Stimulated activated CD4-positive, alpha-beta T cell treated with anti-CD3 and anti-CD28 coated beads, TNF-alpha, amount 100 ng/mL, for 4 hours (primary cell): ENCODE data around the gene OR6B3.

Experiments
- DNase-seq, 3 experiments: peaks; one replicate each; pipeline ENCODE4 v3.0.0-alpha.2; 2020; ENCODE audit warnings: low read depth in 3 of 3

OR6B3 gene

DNA sequence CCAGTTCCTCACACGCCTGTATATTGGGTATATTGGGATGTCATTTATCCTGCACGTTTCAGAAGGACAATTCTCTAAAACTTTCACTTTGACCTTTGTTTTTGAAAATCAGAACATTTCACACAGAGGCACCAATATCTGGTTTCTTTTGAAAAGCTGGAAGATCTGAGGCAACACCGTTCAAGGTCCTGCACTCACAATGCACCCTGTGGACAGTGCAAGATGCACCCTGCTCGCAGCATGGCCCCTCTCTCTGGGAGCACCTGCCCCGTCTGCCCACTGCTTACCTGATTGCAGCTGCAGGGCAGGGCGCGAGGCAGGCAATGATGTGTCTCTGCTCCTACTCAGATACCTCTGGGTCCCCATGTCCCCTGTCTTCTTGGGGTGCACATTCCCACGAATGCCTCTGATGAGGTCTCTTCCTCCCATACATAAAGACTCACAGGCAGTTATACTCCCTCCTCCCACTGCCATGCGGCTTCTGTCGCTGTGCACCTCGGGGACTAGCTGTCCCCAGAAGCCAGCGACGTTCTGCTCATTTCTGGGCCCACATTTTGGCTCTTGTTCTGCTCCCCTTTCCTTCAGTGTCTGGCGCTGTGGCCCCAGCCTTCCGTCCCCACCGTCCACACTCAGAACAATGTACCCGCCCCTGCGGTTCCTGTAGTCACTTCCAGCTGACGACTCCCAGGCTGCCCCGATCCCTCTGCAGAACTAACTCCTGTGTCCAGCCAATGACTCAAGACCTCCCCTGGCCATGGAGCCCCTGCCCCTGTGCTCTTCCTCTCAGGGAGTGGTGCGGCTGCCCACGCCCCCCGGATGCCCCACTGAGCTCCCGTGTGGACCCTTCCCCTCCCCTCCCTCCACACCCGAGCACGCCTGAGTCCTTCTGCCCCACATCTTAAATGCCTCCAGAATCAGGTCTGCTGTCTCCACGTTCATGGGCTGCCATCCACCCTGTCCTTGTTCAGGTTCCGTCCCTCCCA, at the start of gene OR6B3:
Gene OR6B3 (minus strand): TSS at position 349 of the 983 bp plus-strand sequence.
- no peak for DNase-seq

DNA sequence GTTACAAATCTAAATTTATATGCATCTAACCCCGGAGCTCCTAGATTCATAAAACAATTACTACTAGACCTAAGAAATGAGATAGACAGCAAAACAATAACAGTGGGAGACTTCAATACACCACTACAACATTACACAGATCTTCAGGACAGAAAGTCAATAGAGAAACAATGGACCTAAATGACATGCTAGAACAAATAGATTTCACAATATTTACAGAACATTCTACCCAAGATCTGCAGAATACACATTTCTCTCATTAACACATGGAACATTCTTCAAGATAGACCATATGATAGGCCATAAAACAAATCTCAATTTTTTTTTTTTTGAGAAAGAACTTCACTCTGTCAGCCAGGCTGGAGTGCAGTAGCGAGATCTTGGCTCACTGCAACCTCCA, 45.0 kb upstream of the OR6B3 start:
- no peak for DNase-seq

DNA sequence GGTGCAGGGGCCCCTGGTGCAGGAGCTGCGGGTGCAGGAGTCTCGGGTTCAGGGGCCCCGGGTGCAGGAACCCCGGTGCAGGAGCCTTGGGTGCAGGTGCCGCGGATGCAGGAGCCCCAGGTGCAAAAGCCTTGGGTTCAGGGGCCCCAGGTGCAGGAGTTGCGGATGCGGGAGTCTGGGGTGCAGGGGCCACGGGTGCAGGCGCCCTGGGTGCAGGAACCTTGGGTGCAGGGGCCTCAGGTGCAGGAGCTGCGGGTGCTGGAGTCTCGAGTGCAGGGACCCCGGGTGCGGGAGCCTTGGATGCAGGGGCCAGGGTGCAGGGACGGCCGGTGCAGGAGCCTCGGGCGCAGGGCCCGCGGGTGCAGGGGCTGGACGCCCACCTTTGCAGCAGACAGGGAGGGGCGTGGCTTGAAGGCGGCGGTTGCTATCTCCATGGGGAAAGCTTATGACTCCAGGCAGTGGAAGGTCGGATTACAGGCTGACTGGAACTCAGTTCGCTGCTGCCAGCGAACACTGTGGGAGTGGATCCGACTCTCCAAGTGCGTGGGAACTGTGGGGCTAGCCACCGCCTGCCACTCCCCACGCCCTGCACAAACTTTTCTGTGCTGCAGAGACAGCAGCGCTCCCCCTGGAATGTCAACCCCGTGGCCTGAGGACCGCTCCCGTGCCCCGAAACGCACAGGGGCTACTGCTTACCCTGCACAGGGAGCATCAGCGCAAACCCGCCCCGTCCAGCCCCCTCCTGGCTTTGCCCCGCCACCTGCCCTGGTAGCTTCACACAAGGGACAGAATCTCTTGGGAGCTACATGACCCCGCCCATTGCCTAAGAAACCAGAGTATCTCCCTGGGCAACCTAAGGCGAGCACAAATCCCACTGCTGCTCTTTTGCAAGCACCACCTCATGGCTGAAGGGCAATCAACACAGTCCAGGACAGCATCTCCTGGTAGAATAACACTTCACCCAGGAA, 42.5 kb upstream of the OR6B3 start:
- DNase-seq = no peak

DNA sequence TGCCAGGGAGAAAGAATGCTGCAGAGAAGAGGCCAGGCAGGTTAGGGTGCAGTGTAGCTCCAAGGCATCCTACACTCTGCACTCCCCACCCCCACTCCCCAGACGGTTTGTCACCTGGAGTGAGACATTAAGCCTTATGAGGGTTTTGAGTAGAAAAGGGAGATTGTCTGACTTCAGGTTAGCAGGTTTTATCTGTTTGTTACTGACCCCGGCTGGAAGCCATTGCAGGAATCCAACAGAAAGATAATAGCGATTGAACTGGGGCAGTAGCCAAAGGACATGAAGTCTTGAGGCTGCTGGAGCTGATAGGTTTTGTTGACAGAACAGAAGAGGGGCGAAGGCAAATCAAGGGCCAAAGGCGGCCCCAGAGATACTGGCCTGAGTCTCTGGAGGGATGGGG, 36.0 kb upstream of the OR6B3 start:
- DNase-seq = no peak

DNA sequence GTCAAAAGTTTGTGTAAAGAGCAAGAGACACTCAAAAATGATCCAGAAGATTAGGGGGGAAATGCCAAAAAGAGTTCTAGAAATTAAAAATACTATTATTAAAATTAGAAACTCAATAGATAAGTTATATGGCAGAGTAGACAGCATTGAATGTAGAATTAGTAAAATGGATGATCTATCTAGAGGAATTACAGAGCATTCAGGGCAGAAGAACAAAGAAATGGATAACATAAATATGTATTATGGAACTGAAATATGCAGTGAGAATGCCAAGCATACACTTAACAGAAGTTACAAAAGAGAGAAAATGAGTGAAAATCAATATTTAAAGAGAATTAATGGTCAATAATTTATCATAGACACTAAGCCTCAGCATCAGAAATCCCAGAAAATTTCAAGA, 33.2 kb upstream of the OR6B3 start:
- DNase-seq = no peak

DNA sequence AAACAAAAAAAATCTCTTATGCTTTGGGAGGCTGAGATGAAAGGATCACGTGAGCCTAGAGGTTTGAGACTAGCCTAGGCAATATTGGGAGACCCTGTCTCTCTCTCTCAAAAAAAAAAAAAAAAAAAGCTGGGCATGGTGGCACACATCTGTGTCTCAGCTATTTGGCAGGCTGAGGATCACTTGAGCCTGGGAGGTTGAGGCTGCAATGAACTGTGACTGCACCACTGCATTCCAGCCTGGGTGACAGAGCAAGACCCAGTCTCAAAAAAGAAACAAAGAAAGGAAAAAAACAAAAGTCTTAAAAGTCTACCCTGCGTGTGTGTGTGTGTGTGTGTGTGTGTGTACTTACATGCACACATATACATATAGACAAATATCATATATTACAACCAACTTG, 25.3 kb upstream of the OR6B3 start:
- no peak for DNase-seq

DNA sequence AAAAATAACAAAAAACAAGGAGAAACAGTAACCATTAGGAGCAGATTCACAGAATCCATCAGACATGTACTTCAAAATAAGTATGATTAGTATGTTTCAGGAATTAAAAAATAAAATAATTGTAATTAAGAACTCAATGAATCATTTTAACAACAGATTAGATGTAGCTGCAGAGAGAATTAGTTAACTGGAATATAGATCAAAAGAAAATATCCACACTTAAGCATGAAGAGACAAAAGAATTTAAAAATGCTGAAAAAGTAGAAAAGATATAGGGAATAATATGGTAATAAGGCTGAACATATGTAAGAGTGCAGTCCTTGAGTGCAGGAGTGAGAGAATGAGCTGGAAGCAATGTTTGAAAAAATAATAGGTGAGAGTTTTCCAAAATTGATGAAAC, 24.1 kb upstream of the OR6B3 start:
- no peak for DNase-seq

DNA sequence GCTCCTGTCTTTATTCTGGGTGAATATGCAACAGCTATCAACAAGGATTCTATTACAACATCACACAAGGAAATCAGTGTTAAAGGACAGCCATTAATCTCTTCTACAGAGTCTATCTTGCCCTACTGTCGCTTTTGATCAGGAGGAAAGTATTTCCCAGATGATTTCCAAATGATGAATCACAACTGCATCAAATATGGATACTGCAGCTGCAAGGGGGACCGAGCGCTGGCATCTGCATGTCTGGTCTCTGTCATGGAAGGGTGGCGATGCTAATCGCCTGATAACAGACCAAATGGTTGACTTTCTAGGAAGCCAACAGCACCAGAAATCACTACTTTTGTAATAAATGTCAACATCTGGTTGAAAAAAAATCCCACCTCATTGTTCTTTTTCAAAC, 21.2 kb upstream of the OR6B3 start:
- DNase-seq = no peak

DNA sequence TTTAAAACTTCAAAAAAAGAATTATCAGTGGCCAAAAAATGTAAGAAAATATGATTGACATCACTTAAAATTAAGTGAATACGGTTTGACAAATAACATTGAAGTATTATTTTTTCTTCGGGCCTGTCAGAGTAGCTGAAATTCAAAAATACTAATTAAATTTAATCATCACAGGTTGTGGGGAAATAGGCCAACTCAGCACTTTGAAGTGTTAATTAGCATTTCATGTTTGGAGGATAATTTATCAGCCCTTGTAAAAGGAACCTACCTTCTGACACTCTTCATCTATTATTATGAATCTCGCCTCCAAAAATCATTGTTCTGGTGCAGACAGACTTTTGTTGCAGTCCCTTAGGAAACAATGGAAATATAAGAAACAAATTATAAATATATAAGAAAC, 17.6 kb upstream of the OR6B3 start:
- DNase-seq = no peak

DNA sequence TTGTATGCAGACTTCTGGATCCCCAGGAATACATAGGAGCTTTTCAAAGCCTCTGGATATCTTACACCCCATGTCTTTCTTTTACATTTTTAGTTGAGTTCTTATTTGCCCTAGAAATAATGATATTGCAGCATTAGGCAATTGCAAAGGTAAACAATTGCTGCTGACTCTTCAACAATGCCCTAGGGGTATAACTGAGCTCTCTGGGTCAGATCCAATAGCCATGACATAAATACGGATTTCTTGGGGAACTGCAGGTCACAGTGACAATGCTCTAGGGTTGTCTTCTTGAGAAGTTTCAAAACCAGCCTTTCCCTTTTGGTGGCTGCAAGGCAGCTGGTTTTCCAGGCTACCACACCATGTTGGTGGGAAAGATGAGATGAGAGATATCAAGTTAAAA, 16.5 kb upstream of the OR6B3 start:
- no peak for DNase-seq

DNA sequence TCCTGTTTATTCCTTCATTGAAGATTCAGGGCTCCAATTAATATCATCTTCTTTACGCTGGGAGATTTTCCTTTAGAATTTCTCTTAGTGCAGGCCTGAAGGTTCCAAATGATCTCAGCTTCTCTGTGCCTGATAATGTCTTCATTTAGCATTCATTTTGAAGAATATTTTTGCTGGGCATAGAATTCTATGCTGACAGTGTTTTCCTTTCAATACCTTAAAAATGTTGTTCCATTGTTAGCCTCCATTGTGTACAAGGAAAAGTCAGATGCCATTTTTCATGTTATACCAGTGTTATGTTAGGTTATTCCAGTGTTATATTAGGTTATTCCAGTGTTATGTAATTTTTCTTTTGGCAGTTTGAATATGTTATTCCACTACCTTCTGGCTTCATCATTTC, 14.9 kb upstream of the OR6B3 start:
- no peak for DNase-seq

DNA sequence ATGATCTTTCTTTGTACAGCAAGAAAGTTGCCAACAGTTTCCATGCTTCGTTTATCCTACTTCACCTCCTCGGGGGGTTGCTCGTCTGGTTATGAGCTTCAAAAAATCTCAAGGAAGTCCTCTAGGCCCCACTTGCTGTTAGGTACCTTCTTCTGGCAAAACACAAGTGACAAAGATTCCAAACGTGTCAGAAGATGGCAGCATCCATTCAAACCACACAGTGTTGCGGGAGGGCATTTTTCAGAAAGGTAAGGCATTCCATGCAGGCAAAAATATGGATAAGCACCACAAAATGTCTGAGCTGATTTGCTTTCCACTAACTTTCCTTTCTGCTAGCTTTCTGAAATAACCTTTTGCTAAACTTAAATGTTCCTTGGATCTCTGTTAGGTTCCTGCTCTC, 13.2 kb upstream of the OR6B3 start:
- DNase-seq = no peak

DNA sequence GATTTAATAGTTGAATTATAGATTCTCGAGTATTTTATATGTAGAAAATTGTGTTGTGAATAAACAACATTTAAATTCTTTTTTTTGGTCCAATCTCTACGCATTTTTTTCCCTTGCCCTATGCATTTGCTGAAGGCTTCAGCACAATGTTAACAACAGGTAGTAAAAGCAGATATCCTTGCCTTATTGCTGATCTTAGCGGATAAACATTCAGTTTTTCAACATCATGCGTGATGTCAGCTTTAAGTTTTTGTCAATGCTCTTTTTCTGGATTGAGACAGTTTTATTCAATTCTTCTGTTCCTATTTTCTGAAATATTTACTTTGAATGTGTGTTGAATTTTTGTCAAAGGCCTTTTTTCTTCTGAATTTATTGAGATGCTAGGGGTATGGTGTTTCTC, 11.6 kb upstream of the OR6B3 start:
- no peak for DNase-seq

DNA sequence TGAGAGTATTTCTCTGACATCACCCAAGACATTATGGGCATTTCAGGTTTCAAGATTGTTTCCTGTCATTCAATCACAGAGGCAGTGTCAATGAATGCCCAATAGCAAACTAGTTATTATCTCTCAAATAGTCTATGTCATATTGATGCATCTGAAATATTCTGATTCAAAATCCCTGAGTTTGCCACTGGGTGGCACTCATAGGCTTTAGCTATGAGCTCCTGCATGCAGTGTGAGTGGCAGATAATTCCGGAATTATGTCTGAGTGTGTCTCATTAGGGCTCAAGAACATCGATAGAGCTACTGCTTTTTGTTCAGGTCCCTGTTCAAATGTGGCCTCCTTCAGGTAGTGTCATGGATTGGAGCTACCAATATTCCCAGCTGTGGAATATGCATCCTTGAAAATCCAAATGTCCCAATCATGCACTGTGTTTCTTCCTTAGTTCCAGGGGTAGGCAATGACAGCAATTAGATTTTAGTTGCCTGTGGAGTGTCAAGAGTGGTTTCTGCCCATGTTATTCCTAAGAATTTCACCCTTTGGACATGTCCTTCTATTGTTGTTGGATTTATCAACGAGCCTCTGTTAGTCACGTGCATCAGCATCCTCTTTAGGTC, 7.8 kb upstream of the OR6B3 start:
- DNase-seq = peak in 1 of 3 experiments; percentile 22

DNA sequence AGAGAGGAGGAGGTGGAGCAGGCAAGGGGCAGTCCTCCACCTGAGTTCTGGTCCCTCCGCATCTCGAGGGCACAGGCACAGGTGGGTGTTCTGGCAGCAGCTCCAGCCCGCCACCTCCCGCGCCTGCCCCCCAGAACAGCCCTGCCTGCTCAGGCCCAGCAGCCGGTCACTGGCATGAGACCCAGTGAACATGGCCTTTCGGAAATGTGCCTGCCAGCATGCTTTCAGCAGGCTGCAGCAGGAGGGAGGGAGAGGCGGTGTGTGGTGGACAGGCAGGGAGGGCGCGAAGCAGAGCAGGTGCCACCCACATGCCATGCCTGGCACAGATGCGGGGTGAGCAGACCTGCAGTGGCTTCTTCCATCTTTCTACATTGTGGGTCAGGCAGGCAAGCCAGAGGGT, 3.4 kb upstream of the OR6B3 start:
- DNase-seq = no peak

DNA sequence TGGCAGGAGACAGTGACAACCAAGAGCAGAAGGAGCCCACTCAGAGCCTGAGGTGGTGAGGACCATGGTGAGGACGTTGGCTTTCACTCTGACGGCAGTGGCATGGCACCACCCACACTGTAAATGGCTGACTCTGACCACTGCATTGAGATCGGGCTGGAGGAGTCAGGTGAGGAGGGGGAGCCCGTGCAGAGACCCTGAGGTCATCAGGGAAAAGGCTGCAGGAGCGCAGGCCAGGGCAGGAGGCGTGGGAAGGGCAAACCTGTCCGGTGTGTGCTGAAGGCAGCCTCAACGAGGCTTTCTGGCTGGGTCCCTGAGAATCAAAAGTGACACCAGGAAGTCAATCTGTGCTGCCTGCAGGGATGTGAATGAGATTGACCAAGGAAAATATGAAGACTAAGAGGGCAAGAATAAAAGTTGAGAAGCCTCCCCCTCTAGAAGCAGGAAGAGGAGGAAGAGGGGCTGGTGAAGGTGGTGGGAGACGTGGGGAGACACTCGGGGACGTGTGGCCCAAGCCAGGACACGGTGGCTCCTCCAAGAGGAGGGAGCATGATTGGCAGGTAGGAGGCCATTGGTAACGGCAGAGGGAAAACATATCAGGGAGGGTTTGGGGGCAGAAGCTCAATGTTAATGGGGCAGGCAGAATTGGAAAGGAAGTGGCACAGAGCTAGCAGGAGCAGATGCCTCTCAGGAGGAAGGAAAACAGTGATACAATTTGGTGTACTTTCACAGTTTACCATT, 2.0 kb upstream of the OR6B3 start:
- no peak for DNase-seq

DNA sequence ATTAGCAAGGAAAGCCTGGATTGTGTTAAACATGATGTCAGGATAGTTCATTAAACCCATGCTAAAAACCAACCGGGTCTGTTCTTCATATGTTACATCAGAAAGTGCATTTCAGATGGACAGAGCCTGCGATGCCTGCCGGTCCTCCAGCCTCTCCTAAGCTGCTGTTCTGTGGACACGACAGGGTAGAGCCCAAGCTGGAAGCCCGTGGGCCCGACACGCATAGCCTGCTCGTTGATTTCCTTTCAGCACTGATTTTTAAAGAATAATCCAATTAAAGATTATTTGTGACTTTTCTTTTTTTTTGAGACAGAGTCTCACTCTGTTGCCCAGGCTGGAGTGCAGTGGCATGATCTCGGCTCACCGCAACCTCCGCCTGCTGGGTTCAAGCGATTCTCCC, 797 bp downstream of the OR6B3 start:
- no peak for DNase-seq

DNA sequence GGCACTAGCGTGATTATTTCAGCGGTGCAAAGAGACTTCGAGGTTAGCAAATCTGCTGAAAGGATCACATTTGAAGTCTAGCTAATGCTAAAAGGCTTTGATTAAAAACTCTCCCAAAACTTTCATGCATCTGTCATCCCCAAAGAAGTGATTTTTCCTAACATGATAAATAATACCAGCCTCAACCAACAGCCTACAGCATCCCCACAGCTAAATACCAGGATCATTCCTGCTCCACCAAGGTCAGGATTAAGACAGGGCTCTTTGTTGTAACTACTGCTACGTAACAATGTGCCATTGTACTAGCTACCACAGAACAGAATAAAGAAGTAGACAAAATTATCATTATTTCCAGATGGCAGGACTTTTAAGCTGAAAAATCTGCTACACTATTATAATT, 1.6 kb downstream of the OR6B3 start:
- no peak for DNase-seq

DNA sequence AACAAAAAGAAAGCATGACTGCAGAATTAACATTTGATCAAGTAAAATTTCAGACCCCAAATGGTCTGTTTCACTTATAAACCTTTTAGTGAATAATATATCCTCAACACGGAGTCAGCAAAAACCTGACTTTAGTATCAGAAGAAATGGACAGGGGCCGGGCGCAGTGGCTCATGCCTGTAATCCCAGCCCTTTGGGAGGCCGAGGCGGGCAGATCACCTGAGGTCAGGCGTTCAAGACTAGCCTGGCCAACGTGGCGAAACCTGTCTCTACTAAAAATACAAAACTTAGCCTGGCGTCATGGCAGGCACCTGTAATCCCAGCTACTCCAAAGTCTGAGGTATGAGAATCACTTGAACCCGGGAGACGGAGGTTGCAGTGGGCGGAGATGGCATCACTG, 3.0 kb downstream of the OR6B3 start:
- no peak for DNase-seq

DNA sequence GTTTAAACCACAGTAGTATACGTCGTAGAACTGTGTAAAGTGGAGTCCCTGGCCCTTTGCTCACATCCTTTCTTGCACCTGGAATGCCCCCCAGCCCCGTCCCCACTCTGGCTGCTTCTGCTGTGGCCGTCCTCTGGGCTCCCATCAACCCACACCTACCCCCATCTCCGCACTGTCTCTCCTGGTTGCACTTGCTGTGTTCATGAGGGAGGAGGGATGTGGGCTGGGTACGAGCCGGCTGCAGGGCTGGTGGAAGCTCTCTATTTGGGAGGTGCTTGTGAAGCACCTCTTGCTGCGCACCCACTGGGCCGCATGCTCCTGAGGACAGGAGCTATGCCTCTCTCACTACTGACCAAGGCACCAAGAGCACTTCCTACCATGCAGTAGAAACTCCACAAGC, 5.1 kb downstream of the OR6B3 start:
- DNase-seq = no peak

DNA sequence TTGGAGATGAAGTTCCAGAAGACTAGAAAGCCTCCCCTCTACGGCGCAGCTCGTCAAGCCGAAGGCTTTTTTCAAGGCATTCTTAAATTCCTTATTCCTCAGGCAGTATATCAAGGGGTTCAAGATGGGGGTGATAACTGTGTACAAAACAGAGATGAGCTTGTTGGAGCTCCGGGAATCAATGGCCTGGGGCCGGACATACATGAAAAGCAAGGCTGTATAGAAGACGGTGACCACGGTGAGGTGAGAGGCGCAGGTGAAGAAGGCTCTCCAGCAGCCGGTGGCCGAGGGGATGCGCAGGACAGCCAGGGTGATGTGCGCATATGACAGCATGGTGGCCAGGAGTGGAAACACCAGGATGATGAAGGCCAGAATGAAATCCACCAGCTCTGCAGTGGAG, 8.2 kb downstream of the OR6B3 start:
- DNase-seq = no peak
